ENCODE data around the gene UNC13D.
"Not testable (repeated sequence)": the region's sequence is repeated elsewhere in the genome, so short reads cannot be mapped to it uniquely, and the experiment has no call there.

UNC13D gene

DNA sequence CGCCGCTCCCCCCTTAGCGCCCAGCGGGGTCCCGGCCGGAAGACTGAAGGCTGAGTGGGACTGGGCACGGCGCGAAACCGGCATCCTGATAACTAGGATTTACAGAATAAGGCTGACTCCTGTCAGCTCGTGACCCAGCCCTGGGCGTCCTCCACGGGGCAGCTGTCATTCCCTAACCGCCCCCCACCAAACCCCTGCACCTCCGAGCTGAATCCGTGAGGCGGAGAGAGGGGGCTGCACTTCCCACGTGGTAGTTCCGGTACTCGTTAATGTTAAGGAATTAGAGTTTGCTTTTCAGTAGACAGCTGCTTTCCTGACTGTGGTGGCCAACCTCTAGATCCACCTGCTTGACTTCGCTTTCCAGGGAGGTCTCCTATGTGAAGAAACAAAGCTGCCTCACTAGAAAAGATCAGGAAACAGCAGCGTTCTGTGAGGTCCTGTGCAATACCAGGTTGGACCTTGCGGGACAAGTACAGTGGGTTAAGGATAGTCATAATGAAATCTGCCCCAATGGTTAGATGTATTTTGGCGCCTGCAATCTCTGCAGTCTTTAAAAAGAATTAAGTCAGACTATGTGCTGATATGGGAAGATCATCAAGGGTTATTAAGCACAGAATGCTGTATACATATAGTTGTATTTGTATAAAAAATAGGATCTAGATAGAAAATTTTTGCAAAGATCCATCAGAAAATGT is 12.0 kb upstream of the UNC13D start:
- Histone ChIP-seq H3K4me1 (ENCODE audit: control insufficient read depth in 1 of 2, insufficient read depth in 2 of 2, low read length in 2 of 2) (peaks cover 0 to 24% of the 10 kb centered on the region in 2 donors), H3K4me3 (ENCODE audit: low read depth in 1 of 2, low read length in 2 of 2) (peak overlapping the region; percentile 79 to 85), H3K27ac (ENCODE audit: low read length) (peak overlapping the region; percentile 86), H3K27me3 (ENCODE audit: low read depth, low read length) (no peaks in the 10 kb centered on the region), H3K36me3 (ENCODE audit: control insufficient read depth in 1 of 2, insufficient read depth in 2 of 2, low read length in 2 of 2) (peaks cover 4 to 5% of the 10 kb centered on the region in 2 donors), H3K9me3 (ENCODE audit: control insufficient read depth in 1 of 2, low read length in 2 of 2) (no peaks in the 10 kb centered on the region)

- Histone ChIP-seq H3K4me1 (ENCODE audit: control insufficient read depth in 1 of 2, insufficient read depth in 2 of 2, low read length in 2 of 2) (peaks cover 0 to 29% of the 10 kb centered on the region in 2 donors), H3K36me3 (ENCODE audit: control insufficient read depth in 1 of 2, insufficient read depth in 2 of 2, low read length in 2 of 2) (peaks cover 5 to 12% of the 10 kb centered on the region in 2 donors), H3K27ac (ENCODE audit: low read length) (peak within 1 kb of the TSS; percentile 99), H3K4me3 (ENCODE audit: low read depth in 1 of 2, low read length in 2 of 2) (peak within 1 kb of the TSS; percentile 79 to 85), H3K27me3 (ENCODE audit: low read depth, low read length) (no peaks in the 10 kb centered on the region), H3K9me3 (ENCODE audit: control insufficient read depth in 1 of 2, low read length in 2 of 2) (no peaks in the 10 kb centered on the region)
These were observed 11.3 kb upstream of the UNC13D start, which contains the start of gene WBP2 for GRCh38 chr17:75855310-75856061. TSS of gene WBP2 (minus strand) at chr17:75855335. CDS start at chr17:75855297, 38 bp downstream.

GRCh38 chr17:75854881-75855309 is 10.7 kb upstream of the UNC13D start:
- H3K27ac ChIP-seq (ENCODE audit: low read length) = peak overlapping the region; percentile 99
- peaks cover 6 to 17% of the 10 kb centered on the region in 2 donors for H3K36me3 ChIP-seq (ENCODE audit: control insufficient read depth in 1 of 2, insufficient read depth in 2 of 2, low read length in 2 of 2)
- H3K4me1 ChIP-seq (ENCODE audit: control insufficient read depth in 1 of 2, insufficient read depth in 2 of 2, low read length in 2 of 2) = peaks cover 0 to 33% of the 10 kb centered on the region in 2 donors
- H3K27me3 ChIP-seq (ENCODE audit: low read depth, low read length) = no peaks in the 10 kb centered on the region
- H3K4me3 ChIP-seq (ENCODE audit: low read depth in 1 of 2, low read length in 2 of 2) = peak overlapping the region; percentile 79 to 85
- H3K9me3 ChIP-seq (ENCODE audit: control insufficient read depth in 1 of 2, low read length in 2 of 2) = no peaks in the 10 kb centered on the region

DNA sequence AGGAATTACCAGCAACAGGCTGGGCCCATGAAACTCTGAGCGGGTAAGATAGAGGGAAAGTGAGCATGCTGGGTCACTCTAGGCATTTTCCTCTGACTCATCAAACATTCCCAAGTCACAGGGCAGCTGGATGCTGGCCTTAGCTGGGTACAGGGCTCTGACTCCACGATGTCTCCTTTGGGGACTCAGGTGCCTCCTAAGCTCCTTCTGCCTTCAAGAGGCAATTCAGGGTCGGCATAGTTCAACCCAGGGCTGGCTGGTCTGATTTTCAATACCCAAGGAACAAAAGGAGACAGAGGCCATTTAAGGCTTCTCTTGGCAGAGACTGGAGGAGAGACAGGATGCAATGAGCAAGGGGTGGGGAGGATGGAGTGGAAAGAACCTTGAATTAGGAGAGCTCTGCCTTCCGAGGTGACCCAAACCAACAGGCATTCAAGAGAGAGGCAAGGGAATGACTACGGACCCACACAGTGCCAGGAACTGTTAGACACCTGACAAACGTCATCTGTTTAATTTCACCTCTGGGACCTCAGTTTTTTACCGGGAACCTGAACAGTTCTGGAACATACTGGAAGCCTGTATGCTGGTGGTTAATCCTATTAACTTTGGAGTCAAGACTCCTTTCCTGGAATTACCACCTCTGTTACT is 10.0 kb upstream of the UNC13D start:
- Histone ChIP-seq H3K4me3 (ENCODE audit: low read depth in 1 of 2, low read length in 2 of 2) (peak overlapping the region; percentile 79 to 85), H3K27ac (ENCODE audit: low read length) (peak overlapping the region; percentile 99), H3K36me3 (ENCODE audit: control insufficient read depth in 1 of 2, insufficient read depth in 2 of 2, low read length in 2 of 2) (peaks cover 12 to 24% of the 10 kb centered on the region in 2 donors), H3K27me3 (ENCODE audit: low read depth, low read length) (no peaks in the 10 kb centered on the region), H3K4me1 (ENCODE audit: control insufficient read depth in 1 of 2, insufficient read depth in 2 of 2, low read length in 2 of 2) (peaks cover 0 to 40% of the 10 kb centered on the region in 2 donors), H3K9me3 (ENCODE audit: control insufficient read depth in 1 of 2, low read length in 2 of 2) (no peaks in the 10 kb centered on the region)

DNA sequence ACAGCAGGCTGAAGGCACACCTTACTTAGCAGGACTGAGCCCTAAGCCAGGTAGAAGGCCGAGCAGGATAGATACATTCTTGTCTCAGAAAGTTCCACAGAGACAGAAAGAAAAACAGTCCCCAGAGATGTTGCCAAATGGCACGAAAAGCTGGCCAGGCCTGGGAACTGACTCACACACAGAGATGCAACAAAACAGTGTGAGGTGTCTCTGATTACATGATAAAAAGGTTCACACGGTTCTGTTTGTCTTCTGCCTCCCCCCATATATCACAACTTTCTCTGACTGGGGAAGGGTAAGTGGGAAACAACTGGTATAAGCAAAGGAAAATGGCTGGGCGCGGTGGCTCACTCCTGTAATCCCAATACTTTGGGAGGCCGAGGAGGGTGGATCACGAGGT is 9.2 kb upstream of the UNC13D start:
- Histone ChIP-seq H3K4me1 (ENCODE audit: control insufficient read depth in 1 of 2, insufficient read depth in 2 of 2, low read length in 2 of 2) (peaks cover 0 to 48% of the 10 kb centered on the region in 2 donors), H3K9me3 (ENCODE audit: control insufficient read depth in 1 of 2, low read length in 2 of 2) (no peaks in the 10 kb centered on the region), H3K4me3 (ENCODE audit: low read depth in 1 of 2, low read length in 2 of 2) (no peak overlapping the region), H3K36me3 (ENCODE audit: control insufficient read depth in 1 of 2, insufficient read depth in 2 of 2, low read length in 2 of 2) (peaks cover 14 to 30% of the 10 kb centered on the region in 2 donors), H3K27me3 (ENCODE audit: low read depth, low read length) (no peaks in the 10 kb centered on the region), H3K27ac (ENCODE audit: low read length) (peak overlapping the region; percentile 40)

DNA sequence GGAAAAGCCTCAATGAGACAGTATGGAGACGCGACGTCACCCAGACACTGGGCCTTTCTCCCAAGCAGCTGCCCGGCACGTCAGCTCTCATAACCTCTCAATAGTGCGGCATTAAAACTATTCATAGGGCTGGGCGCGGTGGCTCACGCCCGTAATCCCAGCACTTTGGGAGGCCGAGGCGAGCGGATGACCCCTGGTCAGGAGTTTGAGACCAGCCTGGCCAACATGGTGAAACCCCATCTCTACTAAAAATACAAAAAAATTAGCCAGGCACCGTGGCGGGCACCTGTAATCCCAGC is 7.4 kb upstream of the UNC13D start:
- not testable (repeated sequence) for H3K27ac ChIP-seq (ENCODE audit: low read length); H3K4me3 ChIP-seq (ENCODE audit: low read depth in 1 of 2, low read length in 2 of 2); H3K9me3 ChIP-seq (ENCODE audit: control insufficient read depth in 1 of 2, low read length in 2 of 2); H3K27me3 ChIP-seq (ENCODE audit: low read depth, low read length)
- peaks cover 0 to 48% of the 10 kb centered on the region in 2 donors for H3K4me1 ChIP-seq (ENCODE audit: control insufficient read depth in 1 of 2, insufficient read depth in 2 of 2, low read length in 2 of 2)
- H3K36me3 ChIP-seq (ENCODE audit: control insufficient read depth in 1 of 2, insufficient read depth in 2 of 2, low read length in 2 of 2) = peaks cover 30 to 48% of the 10 kb centered on the region in 2 donors

- H3K4me1 ChIP-seq (ENCODE audit: control insufficient read depth in 1 of 2, insufficient read depth in 2 of 2, low read length in 2 of 2) = peaks cover under 1 to 48% of the 10 kb centered on the region in 2 donors
- no peaks in the 10 kb centered on the region for H3K9me3 ChIP-seq (ENCODE audit: control insufficient read depth in 1 of 2, low read length in 2 of 2)
- no peak overlapping the region for H3K27ac ChIP-seq (ENCODE audit: low read length)
- H3K4me3 ChIP-seq (ENCODE audit: low read depth in 1 of 2, low read length in 2 of 2) = no peak overlapping the region
- H3K27me3 ChIP-seq (ENCODE audit: low read depth, low read length) = no peaks in the 10 kb centered on the region
- H3K36me3 ChIP-seq (ENCODE audit: control insufficient read depth in 1 of 2, insufficient read depth in 2 of 2, low read length in 2 of 2) = peaks cover 33 to 54% of the 10 kb centered on the region in 2 donors
These were observed 6.9 kb upstream of the UNC13D start for GRCh38 chr17:75850928-75851692.

- Histone ChIP-seq H3K27me3 (ENCODE audit: low read depth, low read length) (no peaks in the 10 kb centered on the region), H3K9me3 (ENCODE audit: control insufficient read depth in 1 of 2, low read length in 2 of 2) (no peaks in the 10 kb centered on the region), H3K36me3 (ENCODE audit: control insufficient read depth in 1 of 2, insufficient read depth in 2 of 2, low read length in 2 of 2) (peaks cover 33 to 58% of the 10 kb centered on the region in 2 donors), H3K4me1 (ENCODE audit: control insufficient read depth in 1 of 2, insufficient read depth in 2 of 2, low read length in 2 of 2) (peaks cover 13 to 62% of the 10 kb centered on the region in 2 donors), H3K4me3 (ENCODE audit: low read depth in 1 of 2, low read length in 2 of 2) (no peak overlapping the region), H3K27ac (ENCODE audit: low read length) (no peak overlapping the region)
These were observed 5.5 kb upstream of the UNC13D start for GRCh38 chr17:75849724-75850123.

- Histone ChIP-seq H3K27ac (ENCODE audit: low read length) (peak overlapping the region; percentile 31), H3K4me3 (ENCODE audit: low read depth in 1 of 2, low read length in 2 of 2) (no peak overlapping the region), H3K27me3 (ENCODE audit: low read depth, low read length) (no peaks in the 10 kb centered on the region), H3K36me3 (ENCODE audit: control insufficient read depth in 1 of 2, insufficient read depth in 2 of 2, low read length in 2 of 2) (peaks cover 33 to 58% of the 10 kb centered on the region in 2 donors), H3K9me3 (ENCODE audit: control insufficient read depth in 1 of 2, low read length in 2 of 2) (no peaks in the 10 kb centered on the region), H3K4me1 (ENCODE audit: control insufficient read depth in 1 of 2, insufficient read depth in 2 of 2, low read length in 2 of 2) (peaks cover 13 to 62% of the 10 kb centered on the region in 2 donors)
These were observed 5.1 kb upstream of the UNC13D start for GRCh38 chr17:75849279-75849646.

DNA sequence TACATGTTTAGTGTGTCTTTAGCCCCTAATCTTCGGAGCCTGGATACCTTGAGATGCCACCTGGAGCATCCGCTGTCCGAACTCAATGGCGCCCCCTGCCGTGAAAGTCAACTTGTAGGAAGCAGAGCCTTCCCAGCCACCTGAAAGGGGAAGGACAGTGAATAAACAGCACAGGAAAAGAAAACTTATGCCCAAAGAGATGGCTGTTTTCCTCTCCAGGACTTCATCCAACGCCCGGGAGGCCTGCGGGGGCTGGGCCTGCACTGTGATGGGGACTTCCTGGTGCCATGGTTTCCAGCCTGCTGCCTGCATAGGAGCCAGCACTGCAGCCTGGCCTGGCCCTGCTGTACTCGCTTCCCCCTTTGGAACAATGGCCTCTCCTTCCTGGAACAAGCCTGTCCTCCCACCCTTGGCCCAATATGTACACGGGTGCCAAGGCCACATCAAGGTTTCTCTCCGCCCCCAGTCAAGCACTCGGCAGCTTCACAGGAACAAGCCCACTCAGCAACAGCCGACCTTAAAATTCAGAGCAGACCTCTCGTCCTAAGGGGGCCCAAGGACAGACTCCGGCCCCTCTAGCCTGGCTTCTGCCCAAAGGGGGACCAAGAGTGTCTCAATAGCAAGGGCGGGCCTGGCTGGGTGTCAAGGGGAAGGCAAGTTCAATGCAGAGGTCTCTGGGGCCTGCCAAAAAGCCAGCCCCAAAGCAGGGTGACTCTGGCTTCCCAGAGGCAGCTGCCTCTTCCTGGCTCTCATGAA is 4.5 kb upstream of the UNC13D start:
- Histone ChIP-seq H3K4me1 (ENCODE audit: control insufficient read depth in 1 of 2, insufficient read depth in 2 of 2, low read length in 2 of 2) (peaks cover 13 to 56% of the 10 kb centered on the region in 2 donors), H3K27ac (ENCODE audit: low read length) (peak overlapping the region; percentile 31), H3K9me3 (ENCODE audit: control insufficient read depth in 1 of 2, low read length in 2 of 2) (no peaks in the 10 kb centered on the region), H3K36me3 (ENCODE audit: control insufficient read depth in 1 of 2, insufficient read depth in 2 of 2, low read length in 2 of 2) (peaks cover 33 to 58% of the 10 kb centered on the region in 2 donors), H3K4me3 (ENCODE audit: low read depth in 1 of 2, low read length in 2 of 2) (no peak overlapping the region), H3K27me3 (ENCODE audit: low read depth, low read length) (no peaks in the 10 kb centered on the region)
